COR-L47 (cell line): ENCODE results near the gene RDH5.

Source experiments
- DNase-seq: peaks from one replicate; lab custom pipeline; 2025; lab: John Stamatoyannopoulos, UW

RDH5 gene

GRCh38 chr12:55720071-55720564 lies at the start of gene RDH5:
TSS of gene RDH5 (plus strand) at chr12:55720393. CDS start at chr12:55721185, 792 bp downstream.
- DNase-seq, result no peak

- DNase-seq, result no peak
Observed at GRCh38 chr12:55671746-55672145, 48.4 kb upstream of the RDH5 start.

- DNase-seq, result no peak
Observed at GRCh38 chr12:55673638-55674037, 46.6 kb upstream of the RDH5 start.

GRCh38 chr12:55675666-55676065 lies 44.5 kb upstream of the RDH5 start:
- DNase-seq, result no peak

GRCh38 chr12:55676707-55677106 lies 43.5 kb upstream of the RDH5 start:
- DNase-seq, result no peak

- DNase-seq, result no peak
Observed at GRCh38 chr12:55679691-55680090, 40.5 kb upstream of the RDH5 start.

GRCh38 chr12:55681142-55682077 lies 38.8 kb upstream of the RDH5 start:
- peak; percentile 25 for DNase-seq

GRCh38 chr12:55682087-55682796 lies 38.0 kb upstream of the RDH5 start:
- no peak for DNase-seq

GRCh38 chr12:55683676-55684075 lies 36.5 kb upstream of the RDH5 start:
- DNase-seq, result no peak

- no peak for DNase-seq
Observed at GRCh38 chr12:55684761-55685370, 35.3 kb upstream of the RDH5 start.

GRCh38 chr12:55685671-55686070 lies 34.5 kb upstream of the RDH5 start:
- no peak for DNase-seq

GRCh38 chr12:55686366-55687010 lies 33.7 kb upstream of the RDH5 start:
- DNase-seq, result no peak

GRCh38 chr12:55687746-55688145 lies 32.4 kb upstream of the RDH5 start:
- no peak for DNase-seq

- DNase-seq, result no peak
Observed at GRCh38 chr12:55688716-55689655, 31.2 kb upstream of the RDH5 start.

- no peak for DNase-seq
Observed at GRCh38 chr12:55692631-55693322, 27.4 kb upstream of the RDH5 start.

- no peak for DNase-seq
Observed at GRCh38 chr12:55693323-55694187, 26.6 kb upstream of the RDH5 start.

GRCh38 chr12:55694188-55694515 lies 26.0 kb upstream of the RDH5 start:
- no peak for DNase-seq

GRCh38 chr12:55694651-55695050 lies 25.5 kb upstream of the RDH5 start:
- no peak for DNase-seq

GRCh38 chr12:55695349-55695748 lies 24.8 kb upstream of the RDH5 start:
- no peak for DNase-seq
